GM12892 (cell line): ENCODE data around the gene RIBC2.

Experiments used
- POLR2A ChIP-seq: IDR thresholded peaks from 2 replicates; pipeline ENCODE4 v1.6.1; 2011; ENCODE audit warnings: low read depth, low read length, control low read depth
- TAF1 ChIP-seq: IDR thresholded peaks from 2 replicates; pipeline ENCODE4 v1.6.1; 2011; ENCODE audit warnings: low read depth, mild to moderate bottlenecking, control low read depth, low read length, borderline replicate concordance

- TF ChIP-seq TAF1 = no peak
- no peak for TF ChIP-seq POLR2A
Measured at GRCh38 chr22:45435544-45436139, 22.1 kb downstream of the RIBC2 start.
